Pons (tissue), 1 donor: Measurements from ENCODE around the gene FBXO10.
"Not testable (repeated sequence)": the region's sequence is repeated elsewhere in the genome, so short reads cannot be mapped to it uniquely, and the experiment has no call there.

Source experiments
- DNase-seq: peaks from one replicate; pipeline ENCODE4 v3.0.0-alpha.2; 2016; ENCODE audit warnings: low spot score

The FBXO10 gene, protein sequence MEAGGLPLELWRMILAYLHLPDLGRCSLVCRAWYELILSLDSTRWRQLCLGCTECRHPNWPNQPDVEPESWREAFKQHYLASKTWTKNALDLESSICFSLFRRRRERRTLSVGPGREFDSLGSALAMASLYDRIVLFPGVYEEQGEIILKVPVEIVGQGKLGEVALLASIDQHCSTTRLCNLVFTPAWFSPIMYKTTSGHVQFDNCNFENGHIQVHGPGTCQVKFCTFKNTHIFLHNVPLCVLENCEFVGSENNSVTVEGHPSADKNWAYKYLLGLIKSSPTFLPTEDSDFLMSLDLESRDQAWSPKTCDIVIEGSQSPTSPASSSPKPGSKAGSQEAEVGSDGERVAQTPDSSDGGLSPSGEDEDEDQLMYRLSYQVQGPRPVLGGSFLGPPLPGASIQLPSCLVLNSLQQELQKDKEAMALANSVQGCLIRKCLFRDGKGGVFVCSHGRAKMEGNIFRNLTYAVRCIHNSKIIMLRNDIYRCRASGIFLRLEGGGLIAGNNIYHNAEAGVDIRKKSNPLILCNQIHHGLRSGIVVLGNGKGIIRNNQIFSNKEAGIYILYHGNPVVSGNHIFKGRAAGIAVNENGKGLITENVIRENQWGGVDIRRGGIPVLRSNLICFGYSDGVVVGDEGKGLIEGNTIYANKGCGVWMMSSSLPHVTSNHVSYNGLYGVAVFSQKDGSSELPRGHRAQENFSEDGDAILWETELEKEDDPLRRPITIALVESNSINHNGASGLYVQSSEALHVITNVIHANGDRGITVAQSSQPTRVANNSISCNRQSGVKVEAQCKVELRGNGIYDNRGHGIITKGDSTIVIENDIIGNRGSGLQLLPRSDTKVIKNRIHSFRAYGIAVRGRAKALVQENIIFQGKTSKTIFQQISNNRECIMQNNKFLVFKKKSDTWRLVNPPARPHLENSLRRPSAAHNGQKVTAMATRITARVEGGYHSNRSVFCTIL

DNA sequence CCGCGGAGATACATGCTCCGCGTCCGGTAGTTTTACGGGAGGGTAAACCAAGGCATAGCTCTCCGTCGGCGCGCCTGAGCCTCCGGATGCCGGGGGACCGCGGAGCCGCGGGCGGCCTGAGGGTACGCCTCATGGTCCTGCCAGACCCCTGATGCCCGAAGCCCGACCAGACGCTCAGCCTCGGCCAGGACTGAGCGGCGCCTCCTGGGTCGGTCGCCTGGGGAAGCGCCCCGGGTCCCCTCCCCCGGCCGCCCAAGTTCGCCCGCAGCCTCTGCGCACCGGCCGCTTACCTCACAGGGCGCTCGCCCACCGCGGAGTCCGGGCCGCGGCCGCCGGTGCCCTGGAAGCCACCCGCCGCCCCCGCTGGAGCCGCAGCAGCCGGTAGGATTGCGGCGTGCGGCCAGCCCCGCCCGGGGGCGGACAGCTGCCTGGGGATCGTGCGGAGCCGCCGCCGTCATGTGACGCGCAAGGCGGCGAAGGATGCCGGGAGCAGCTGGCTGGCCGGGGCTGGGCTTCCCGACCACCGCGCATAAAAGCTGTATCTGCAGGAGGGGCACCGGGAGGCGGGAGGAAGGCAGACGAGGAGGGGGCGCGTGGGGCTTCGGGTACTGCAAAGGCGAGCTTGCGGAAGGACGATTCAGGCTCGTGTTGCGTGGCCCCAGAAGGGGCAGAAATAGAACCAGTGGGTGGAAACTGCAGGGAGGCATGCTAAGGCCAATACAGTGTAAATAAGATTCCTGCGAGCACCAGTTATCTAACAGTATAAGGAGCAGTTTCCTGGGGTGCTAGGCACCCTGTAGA lies at the start of gene FBXO10:
Gene FBXO10, minus strand, starts transcription at position 460 of the 801 bp plus-strand sequence. CDS start 34,612 bp downstream, outside the sequence.
- DNase-seq: peak; percentile 42

DNA sequence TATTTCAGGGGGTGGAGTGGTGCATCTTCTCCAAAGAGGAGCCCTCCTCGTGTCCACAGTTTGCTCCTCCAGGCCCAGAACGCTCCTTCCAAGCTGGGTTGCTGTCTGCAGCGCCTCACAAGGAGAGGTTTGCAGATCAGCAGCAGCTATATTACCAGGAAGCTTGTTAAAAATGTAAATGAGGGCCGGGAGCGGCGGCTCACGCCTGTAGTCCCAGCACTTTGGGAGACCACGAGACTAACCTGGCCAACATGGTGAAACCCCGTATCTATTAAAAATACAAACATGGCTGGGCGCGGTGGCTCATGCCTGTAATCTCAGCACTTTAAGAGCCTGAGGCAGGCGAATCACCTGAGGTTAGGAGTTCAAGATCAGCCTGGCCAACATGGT lies 49.6 kb upstream of the FBXO10 start:
- no peak for DNase-seq

DNA sequence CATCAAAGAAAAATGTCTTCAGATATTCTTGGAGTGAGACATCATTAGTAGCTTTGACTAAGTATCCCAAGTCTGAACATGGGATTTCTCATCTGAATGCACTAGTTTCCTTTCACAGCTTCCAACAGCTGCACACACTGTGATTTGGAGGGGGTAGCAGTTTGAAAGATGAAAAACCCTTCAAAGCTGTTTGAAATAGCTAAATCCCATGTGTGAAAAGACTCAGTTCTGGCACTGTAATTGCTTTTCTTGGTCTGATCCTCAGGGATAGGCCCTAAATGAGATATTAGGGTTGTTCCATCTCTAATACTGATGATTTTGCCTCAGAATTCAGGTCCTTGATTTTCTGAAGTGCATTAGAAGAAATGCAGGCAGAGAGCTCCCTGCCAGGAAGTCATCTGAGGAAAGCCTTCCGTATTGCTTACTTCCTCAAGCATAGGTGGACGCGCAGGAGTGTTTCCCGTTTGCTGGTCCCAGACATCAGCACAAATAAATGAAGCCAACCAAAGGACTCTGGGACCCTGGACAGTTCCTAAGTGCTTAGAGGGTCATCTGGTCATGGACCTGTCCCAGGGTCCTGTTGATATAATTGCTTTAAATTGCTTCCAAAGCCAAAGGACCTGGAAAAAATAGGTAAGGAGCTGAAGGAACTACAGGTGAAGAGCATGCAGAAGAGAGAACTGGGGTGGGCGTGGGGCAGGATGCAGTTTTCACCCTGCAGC lies 49.0 kb upstream of the FBXO10 start:
- DNase-seq: no peak

DNA sequence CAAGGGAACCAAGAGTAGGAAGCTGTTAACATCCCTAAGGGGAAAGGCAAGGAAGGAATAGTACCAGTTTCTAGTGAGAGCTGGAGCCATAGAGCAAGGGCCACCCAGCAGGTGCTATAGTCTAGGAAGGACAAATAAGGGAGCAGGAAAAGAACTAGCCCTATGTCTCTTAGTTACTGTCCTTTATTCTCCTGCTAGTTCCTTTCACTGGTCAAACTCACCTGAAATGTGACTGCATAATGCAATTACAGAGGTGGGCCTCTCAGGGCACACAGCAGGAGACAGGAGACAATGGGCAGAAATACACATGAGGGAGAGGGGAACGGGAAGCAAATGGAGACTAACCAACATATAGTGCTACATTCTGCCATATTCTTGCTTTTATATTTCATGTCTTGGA lies 47.9 kb upstream of the FBXO10 start:
- no peak for DNase-seq

DNA sequence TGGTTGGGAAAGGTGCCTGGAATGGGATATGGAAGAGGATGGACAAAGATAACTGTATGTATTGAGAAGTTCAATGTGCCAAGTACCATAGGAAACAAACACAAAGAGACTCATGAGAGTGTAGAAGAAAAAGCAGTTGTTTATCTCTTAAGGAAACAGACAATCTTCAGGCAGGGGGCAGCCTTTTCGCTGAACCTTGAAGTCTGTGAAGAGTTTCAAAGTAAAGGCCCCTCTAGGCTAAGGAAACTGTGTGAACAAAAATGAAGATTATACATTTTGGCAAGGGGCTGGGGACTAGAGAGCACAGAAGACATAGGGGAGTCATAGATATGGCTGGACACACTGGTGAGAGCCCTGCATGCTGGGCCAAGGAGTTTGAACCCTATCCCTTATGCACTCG lies 47.1 kb upstream of the FBXO10 start:
- DNase-seq: no peak

DNA sequence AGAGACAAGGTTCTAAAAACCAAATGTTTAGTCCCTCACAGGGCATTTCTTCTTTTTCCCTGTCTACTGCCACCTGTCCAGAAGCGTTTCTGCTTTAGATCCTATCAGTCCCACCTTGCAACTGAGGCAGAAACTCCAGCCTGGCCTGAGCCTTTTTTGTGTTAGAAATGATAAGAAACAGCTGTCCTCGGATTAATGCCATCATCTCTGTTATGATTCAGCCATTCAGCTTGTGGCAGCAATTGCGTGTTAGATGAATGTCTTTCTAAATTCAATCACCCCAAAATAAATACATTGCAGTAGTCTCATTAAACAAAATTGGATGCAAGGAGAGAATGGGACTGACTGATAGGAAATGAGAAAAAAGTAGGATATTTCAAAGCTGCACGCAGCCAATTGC lies 46.3 kb upstream of the FBXO10 start:
- no peak for DNase-seq

DNA sequence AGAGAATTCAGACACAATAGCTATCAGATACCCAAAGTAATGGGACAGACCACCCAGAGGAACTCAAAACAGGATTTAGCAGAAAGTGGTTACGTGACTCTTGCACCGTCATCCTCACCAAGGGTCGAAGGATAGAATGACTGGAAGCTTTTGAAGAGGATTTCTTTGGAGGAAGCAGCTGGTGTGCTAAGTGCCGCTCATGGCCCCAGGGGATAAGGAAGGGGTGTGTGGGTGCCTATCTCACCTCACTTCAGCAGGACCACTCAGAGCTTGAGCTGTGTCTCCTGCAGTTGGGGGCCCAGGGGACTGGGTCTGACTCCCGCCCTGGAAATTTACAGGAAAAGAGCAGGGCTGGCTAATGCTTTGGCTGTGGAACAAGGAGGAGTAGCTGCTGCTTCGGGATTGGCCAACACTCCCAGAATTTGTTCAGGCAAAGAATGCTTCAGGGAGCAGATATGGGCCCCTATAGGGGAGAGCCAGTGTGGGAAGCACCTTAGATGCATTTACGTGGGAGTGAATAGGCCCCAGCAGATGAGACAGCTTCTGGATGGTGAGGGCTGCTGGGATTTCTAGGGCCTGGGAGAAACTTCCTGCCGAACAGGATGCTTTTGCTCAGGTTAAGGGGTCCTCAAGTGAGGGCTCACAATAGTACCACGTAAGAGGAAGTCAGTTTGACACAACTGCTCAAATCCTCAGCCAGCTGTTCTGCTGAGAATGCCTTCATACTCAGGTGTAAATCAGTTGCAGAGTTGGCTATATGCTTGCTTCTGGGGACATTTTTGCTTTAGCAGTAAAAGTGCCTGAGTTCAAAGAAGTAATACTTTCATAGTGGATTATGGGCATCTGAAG lies 45.3 kb upstream of the FBXO10 start:
- DNase-seq: no peak

DNA sequence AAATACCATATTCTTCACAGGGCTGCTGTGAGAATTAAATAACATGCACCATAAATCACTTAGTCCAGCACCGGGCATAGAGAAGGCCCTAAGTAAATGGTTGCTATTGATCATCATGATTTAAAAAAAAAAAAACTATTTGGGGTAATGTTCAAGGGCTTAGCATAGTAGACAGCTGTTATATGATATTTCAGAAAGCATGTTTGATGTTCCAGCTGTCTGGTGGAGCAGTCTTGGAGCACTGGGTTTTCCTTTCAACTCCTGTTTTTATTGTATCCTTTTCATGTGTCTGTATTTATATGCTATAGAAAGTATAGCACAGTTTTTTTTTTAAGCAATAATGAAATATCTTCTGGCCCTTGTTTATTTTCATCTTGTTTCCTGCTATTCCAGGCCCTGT lies 44.2 kb upstream of the FBXO10 start:
- DNase-seq: no peak

DNA sequence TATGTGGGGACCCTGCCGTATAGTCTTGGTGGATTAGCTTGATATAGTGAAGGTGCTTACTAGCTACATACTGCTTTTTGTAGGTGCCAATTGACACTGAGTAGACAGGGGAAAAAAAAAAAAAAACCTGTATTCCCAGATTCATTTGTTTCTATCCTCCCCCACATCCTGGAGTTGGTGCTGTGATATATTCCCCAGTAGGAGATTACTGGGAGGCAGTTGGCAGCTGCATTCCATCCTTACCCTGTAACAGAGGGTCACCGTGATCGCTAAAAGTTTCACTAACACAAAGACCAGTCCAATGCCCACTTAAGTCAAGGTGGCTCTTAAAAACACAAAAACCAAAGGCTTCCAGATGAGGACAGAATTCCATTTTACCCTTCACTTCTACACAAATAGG lies 43.6 kb upstream of the FBXO10 start:
- DNase-seq: no peak

DNA sequence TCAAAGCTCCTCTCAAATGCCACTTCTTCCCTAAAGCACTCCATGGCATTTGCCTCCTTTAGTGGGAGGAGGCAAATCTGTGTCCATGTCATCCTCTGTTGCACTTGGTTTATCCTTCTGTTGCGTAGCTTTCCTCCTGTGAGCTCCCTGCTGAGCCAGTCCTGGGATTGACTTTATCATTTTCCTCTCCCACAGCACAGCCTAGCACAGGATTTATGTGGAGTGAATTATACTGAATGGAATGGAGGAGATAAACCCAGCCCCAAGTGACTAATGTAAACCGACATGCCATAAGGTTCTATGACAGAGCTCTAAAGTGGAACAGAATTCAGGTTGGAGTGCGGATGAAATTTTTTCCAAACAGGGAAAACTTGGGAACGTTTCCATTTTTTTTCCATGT lies 42.6 kb upstream of the FBXO10 start:
- DNase-seq: no peak

DNA sequence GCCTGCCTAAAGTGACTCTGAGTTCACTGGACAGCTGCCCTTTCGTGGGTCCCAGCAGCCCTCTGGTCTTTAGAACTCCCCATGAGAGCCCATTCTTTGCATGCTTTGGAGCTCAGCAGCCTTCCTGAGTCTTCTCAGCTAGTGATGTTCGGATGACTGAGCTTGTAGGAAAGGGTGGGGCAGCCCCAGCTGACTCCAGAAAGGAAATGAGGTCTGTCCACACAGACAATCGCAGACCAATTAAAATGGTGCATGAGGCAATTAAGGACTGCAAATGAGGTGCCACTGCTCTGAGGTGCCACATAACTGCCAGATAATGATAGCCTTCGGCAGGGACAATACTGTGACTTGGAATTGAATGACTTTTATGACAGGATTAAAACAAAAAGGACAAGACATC lies 41.7 kb upstream of the FBXO10 start:
- DNase-seq: no peak

DNA sequence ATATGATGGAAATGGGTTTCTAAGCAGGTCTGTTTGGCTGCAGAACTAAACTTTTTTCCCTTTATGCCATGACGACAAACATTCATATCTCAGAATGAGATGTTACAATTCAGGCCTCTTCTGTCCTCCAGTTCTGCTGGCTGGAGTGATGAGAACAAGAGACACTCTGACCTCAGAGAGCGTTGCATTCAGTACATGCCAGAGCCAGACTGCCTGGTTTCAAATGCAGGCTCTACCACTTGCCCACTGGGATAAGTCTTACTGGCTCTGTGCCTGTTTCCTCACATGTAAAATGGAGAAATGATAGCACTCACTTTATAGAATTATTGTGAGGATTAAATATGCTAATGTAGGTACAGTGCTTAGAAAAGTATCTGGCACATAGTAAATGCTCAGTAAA lies 41.0 kb upstream of the FBXO10 start:
- no peak for DNase-seq

DNA sequence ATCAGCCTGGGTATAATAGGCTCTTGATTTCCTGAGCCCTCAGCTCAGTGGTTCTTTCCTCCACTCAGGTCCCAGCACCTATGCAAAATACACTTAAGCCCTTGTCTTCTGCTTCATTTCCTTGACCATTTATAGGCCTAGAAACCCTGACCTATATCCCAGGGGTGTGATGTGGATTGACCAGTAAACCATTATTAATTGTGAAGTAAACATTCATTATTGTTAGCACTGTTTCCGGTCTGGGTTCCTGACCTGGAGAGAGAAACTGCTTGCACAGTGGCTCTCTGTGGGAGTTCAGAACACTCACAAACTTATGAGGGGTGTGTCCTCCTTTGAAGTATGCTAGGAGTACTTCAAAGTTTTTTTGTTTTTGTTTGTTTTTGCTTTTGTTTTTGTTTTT lies 35.8 kb upstream of the FBXO10 start:
- DNase-seq: no peak

DNA sequence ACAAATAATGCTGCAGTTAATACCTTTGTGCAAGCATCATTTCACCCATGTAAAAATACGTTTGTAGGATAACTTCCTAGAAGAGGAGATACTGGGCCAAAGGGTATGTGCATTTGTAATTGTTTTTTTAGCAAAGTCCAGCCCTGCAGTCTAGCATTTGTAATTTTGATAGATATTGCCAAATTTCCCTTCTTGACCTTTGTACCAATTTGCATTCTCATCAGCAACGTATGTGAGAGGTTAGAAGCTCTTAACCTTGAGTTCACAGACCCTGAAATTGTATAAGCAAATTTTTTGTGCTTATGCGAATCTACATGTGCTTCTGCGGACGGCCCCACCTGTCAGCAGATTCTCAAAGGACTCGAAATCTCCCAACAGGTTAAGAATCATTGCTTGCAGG lies 34.8 kb upstream of the FBXO10 start:
- DNase-seq: no peak

DNA sequence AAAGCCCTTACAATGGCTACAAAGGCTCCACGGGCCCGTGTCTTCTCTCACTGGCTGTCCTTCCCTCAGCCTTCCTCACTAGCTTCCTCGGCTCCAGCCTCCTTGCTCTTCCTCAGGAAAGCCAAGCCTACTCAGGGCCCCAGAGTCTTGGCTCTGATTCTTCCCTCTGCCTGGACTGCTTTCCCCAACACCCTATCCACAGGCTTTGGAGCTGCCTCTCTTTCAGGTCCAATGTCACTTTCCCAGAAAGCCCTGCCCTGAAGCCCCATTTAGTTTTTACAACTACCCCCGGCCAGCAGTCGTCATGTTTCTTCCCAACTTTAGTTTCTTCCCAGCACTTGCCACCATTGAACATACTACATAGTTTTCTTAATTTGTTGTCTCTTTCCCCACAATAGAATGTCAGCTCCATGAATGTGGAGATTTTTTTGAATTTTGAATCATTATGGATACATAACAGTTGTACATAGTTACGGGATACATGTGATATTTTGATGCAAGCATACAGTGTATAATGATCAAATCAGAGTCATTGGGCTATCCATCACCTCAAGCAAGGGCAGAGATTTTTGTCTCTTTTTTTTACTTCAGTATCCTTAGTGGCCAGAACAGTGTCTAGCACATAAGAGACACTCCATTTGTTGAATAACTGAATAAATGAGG lies 33.7 kb upstream of the FBXO10 start:
- DNase-seq: no peak

DNA sequence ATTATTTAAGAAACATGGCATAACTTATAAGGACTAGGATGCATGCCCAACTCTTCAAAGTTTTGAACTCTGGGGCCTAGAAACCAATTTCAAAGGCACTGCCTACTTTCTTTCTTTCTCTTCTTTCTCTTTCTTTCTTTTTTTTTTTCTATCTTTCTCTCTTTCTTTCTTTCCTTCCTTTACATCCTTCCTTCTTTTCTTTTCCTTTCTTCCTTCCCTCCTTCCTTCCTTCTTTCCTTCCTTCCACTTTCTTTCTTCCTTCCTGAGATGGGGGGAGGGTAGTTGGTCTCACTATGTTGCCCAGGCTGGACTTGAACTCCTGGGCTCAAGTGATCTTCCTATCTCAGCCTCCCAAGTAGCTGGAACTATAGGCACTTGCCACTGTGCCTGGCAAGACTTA lies 32.1 kb upstream of the FBXO10 start:
- DNase-seq: no peak

DNA sequence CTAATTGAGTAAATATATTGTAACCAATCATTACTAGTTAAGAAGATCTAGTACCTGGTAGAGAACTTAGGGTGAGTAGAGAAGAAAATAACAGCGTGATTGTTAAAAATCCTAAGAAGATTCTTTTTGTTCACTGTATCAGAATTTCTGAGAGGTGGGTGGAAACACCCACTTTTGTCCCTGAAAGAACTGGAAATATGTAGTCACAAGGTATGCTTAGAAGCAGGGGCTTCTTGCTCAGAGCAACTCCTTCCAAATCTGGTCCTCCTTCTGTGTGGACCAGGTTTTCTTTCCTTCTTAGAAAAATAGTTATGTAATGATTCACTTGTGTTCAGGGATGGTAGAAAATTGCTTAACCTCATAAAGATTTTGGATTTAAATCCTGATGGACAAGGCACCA lies 28.1 kb upstream of the FBXO10 start:
- DNase-seq: no peak

DNA sequence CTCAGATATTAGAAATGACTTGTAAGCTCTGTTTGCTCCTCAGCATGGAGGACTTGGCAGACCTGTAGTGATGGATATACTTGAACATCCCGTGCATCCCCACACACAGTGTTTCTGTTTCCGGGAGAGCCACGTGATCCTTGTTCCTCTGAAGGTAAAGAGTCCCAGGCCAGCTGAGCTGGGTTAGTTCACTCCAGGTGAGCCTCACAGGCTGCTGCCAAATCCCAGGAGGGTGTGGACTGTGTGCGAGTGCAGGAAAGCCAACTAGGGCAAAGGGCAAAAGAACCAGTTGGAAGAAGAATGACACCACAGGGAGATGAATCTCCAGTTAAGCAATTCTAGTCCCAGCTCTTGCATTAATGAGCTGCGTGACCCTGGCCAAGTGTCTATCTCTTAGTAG lies 26.6 kb upstream of the FBXO10 start:
- DNase-seq: no peak

DNA sequence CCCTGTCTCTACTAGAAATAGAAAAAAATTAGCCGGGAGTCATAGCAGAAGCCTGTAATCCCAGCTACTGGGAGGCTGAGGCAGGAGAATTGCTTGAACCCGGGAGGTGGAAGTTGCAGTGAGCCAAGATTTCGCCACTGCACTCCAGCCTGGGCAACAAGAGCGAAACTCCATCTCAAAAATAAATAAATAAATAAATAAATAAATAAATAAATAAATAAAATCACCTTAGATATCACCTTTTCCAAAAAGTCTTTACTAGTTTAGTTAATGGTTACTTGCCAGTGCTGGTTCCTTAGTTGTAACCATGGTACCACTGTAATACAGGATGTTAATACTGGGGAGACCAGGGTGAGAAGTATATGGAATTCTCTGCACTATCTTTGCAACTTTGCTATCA lies 25.9 kb upstream of the FBXO10 start:
- DNase-seq: not testable (repeated sequence)

DNA sequence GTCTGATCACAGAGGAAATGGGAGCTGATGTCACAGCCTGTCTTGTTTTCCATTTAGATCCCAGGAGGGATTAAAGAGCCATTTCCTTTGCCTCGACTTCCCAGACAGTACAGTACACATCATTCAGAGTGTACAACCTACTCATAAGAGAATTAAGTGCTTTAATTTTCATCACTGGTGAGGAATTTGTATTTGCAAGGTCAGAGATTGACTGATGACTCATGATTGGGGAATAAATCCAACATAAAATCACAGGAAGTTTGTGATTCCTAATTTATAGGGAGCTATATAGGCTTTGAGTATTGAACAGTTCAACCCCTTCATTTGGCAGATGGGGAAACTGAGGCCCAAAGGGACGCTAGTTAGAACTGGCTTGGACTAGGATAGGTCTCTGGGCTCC lies 20.3 kb upstream of the FBXO10 start:
- DNase-seq: no peak
